Mesothelial cell of epicardium (in vitro differentiated cells): ENCODE measurements around the gene TBC1D5. TPM values are rescaled to one million over a fixed set of nuclear protein-coding genes. Genes with fewer than 3 reads are reported as not detected.

Experiments used
- DNase-seq, 2 experiments: peaks; one replicate each; pipeline ENCODE4 v3.0.0; 2021; ENCODE audit warnings: low spot score in 2 of 2; ENCODE audit not compliant: unreplicated experiment in 2 of 2
- H3K27ac Mint-ChIP-seq: 2 replicates; pipeline ENCODE4 v1.8.0; 2021; ENCODE audit warnings: mixed read lengths
- H3K27me3 Mint-ChIP-seq: 2 replicates; pipeline ENCODE4 v1.8.0; 2021; ENCODE audit warnings: low read depth, mixed read lengths
- H3K36me3 Mint-ChIP-seq: 2 replicates; pipeline ENCODE4 v1.8.0; 2021; ENCODE audit warnings: mixed read lengths
- H3K4me1 Mint-ChIP-seq: 2 replicates; pipeline ENCODE4 v1.8.0; 2021; ENCODE audit warnings: mixed read lengths
- H3K4me3 Mint-ChIP-seq: 2 replicates; pipeline ENCODE4 v1.8.0; 2021; ENCODE audit warnings: mild to moderate bottlenecking, moderate library complexity, mixed read lengths
- H3K9me3 Mint-ChIP-seq: 2 replicates; pipeline ENCODE4 v1.8.0; 2021; ENCODE audit warnings: mixed read lengths
- total RNA-seq: library from RNA; stranded (reverse); gene quantifications from 3 replicates; pipeline ENCODE4 v1.2.1, GENCODE V29; 2021
- TF ChIP-seq, protein P1 (sequence below): fragments of 200-600 bp; sonication (generic); IDR thresholded peaks from one replicate; pipeline ENCODE4 v1.5.0; 2021; ENCODE audit warnings: antibody characterized with exemption; ENCODE audit not compliant: unreplicated experiment

TBC1D5 gene
- total RNA-seq, 1 donor from 2014 or later: 75.3 TPM

GRCh38 chr3:17607905-17608304 is 134.5 kb downstream of the TBC1D5 start:
- no peaks in the 10 kb centered on the region for H3K27me3 Mint-ChIP-seq
- no peak overlapping the region for H3K27ac Mint-ChIP-seq
- TF ChIP-seq, protein P1, sequence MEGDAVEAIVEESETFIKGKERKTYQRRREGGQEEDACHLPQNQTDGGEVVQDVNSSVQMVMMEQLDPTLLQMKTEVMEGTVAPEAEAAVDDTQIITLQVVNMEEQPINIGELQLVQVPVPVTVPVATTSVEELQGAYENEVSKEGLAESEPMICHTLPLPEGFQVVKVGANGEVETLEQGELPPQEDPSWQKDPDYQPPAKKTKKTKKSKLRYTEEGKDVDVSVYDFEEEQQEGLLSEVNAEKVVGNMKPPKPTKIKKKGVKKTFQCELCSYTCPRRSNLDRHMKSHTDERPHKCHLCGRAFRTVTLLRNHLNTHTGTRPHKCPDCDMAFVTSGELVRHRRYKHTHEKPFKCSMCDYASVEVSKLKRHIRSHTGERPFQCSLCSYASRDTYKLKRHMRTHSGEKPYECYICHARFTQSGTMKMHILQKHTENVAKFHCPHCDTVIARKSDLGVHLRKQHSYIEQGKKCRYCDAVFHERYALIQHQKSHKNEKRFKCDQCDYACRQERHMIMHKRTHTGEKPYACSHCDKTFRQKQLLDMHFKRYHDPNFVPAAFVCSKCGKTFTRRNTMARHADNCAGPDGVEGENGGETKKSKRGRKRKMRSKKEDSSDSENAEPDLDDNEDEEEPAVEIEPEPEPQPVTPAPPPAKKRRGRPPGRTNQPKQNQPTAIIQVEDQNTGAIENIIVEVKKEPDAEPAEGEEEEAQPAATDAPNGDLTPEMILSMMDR: no peak
- no peak overlapping the region for H3K4me3 Mint-ChIP-seq
- peaks cover 23% of the 10 kb centered on the region for H3K36me3 Mint-ChIP-seq
- DNase-seq: no peak
- H3K9me3 Mint-ChIP-seq: peaks cover 12% of the 10 kb centered on the region
- H3K4me1 Mint-ChIP-seq: no peaks in the 10 kb centered on the region

GRCh38 chr3:17605934-17606333 is 136.5 kb downstream of the TBC1D5 start:
- TF ChIP-seq, protein P1: no peak
- no peak for DNase-seq
- Mint-ChIP-seq H3K36me3 (peaks cover 21% of the 10 kb centered on the region), H3K27me3 (no peaks in the 10 kb centered on the region), H3K9me3 (peaks cover 18% of the 10 kb centered on the region), H3K27ac (no peak overlapping the region), H3K4me1 (no peaks in the 10 kb centered on the region), H3K4me3 (no peak overlapping the region)

- Mint-ChIP-seq H3K4me3 (no peak overlapping the region), H3K4me1 (no peaks in the 10 kb centered on the region), H3K36me3 (peaks cover 21% of the 10 kb centered on the region), H3K9me3 (peaks cover 19% of the 10 kb centered on the region), H3K27me3 (no peaks in the 10 kb centered on the region), H3K27ac (no peak overlapping the region)
- TF ChIP-seq, protein P1: no peak
- no peak for DNase-seq
Observed at GRCh38 chr3:17605032-17605431, 137.4 kb downstream of the TBC1D5 start.

DNA sequence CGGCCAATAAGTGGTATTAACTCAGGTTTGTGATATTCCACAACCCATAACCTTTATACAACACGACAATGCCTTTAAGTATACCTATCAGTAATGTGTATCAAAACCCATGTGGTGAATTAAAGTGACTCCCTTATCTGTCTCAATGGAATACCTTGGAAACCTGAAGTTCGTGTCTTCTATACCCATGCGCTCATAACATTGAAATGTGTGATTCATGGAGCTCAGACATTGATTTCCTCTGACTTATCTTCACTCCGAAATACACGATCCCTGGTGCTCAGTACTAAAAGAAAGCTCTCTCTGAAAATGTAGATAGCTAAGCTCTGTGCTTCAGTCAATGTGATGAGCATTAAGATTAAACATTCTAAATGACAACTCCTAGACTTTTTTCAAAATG is 140.3 kb downstream of the TBC1D5 start:
- DNase-seq: no peak
- Mint-ChIP-seq H3K4me1 (no peaks in the 10 kb centered on the region), H3K4me3 (no peak overlapping the region), H3K9me3 (peaks cover 32% of the 10 kb centered on the region), H3K27ac (no peak overlapping the region), H3K36me3 (peaks cover 28% of the 10 kb centered on the region), H3K27me3 (no peaks in the 10 kb centered on the region)
- TF ChIP-seq, protein P1: no peak

GRCh38 chr3:17592956-17593355 is 149.5 kb downstream of the TBC1D5 start:
- no peaks in the 10 kb centered on the region for H3K4me1 Mint-ChIP-seq
- H3K27me3 Mint-ChIP-seq: no peaks in the 10 kb centered on the region
- TF ChIP-seq, protein P1: no peak
- H3K4me3 Mint-ChIP-seq: no peak overlapping the region
- H3K27ac Mint-ChIP-seq: no peak overlapping the region
- H3K36me3 Mint-ChIP-seq: peaks cover 46% of the 10 kb centered on the region
- DNase-seq: no peak
- H3K9me3 Mint-ChIP-seq: peaks cover 48% of the 10 kb centered on the region

- peaks cover 42% of the 10 kb centered on the region for H3K9me3 Mint-ChIP-seq
- H3K27ac Mint-ChIP-seq: no peak overlapping the region
- H3K4me1 Mint-ChIP-seq: no peaks in the 10 kb centered on the region
Observed at GRCh38 chr3:17590465-17590864, 152.0 kb downstream of the TBC1D5 start.

More at GRCh38 chr3:17590465-17590864, 152.0 kb downstream of the TBC1D5 start:
- Mint-ChIP-seq H3K27me3 (no peaks in the 10 kb centered on the region), H3K36me3 (peaks cover 46% of the 10 kb centered on the region), H3K4me3 (no peak overlapping the region)
- TF ChIP-seq, protein P1: no peak
- DNase-seq: no peak
